ENCODE measurements around the gene SUPT4H1.

SUPT4H1 gene

DNA sequence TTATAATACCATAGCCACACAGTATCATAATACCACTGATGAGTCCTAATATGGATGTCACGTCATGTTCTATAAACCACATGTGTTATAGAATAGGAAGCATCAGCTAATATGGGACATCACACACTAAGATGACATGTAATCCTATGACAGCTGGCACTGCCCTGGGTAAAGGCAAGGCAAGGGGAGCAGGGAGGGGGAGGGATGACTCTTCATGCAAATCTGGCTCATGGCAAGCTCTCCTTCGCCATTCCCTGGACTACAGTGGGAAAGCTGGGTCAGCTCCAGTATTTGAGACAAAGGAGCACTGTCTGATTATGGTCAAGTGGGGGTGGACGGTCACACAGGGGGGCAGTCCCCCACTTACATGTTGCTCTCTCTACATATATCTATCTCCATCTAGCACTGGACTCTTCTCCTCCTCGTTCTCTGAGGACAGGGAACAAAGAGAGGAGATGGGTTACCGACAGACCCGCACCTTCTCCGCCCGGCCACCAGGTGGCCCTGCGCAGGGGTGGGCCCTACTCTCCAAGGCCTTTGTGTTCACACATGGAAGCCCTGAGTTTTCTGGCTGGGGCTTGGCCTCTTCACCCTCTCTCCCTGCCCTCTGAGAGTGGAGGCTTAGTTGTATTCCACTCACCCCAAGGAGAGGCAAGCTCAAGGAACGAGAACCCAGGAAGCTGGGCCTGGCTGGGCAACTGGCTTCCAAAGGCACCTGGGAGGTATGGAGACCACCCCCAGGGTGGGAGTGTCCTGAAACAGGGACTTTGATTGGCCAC is 47.8 kb downstream of the SUPT4H1 start:
- DNase-seq (ENCODE audit: low read depth): peak; percentile 7

DNA sequence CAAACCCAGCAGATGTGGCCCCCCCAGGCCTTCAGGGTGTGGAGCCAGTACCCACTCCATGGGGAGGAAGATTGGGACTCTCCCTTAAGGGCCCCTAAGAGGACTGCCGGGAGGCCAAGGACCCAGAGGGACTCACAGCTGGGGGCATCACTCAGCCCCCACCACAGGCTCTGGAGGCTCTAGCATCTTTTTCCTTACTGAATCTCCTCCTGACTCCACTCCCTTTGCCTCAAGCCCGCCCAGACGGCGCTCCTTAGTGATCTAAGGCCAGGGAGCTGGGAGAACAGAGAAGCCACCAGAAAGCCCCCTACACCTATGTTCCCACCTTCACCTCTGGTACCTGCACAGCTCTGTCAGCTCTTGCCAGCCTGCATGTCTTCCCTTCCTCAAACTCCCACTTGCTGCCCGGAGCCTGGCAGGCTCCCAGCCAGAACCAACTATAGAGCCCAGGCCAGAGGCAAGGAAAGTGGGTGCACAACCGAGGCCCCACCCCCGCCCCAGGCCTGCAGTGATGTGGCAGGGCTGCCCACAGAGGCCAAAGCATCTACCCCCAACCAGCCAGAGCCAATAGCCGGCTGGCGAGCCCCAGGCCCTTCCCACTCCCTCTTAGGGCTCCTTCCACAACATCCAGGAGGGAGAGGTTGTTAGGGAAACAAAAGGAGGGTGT is 48.9 kb downstream of the SUPT4H1 start:
- DNase-seq (ENCODE audit: low read depth): no peak

DNA sequence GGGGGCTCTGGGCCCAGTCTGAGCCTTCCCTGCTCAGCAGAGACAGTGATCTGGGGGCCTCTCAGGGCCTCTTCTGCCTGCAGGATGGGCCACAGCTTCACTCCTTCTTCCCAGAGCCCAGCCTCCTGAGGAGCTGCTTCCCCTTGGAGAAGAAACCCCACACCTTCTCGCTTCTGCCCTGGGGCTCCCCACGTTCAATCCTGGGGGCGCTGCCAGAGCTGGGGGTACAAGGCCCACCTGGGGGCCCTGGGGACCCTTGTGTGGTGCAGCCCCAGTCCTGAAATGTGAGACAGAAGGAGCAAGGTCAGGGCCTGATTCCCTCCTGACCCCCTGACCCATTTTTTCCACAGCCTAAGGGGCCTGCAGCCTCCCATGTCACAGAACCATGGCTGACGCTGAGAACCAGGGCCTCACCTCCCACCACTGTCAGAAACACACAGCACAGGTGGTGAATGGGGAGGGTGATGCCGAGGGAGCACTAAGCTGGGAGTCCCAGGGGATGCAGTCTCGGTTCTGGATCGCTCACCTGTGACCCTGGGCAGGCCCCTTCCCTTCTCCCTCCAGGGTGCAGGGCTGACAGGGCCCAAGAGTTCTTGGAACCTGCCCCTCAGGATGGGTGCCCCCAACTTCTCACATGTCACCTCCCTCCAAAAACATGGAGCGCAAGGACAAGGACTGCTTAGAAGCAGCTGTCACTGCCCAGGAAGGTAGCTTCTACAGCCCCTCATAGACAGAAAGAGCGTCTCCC is 49.7 kb downstream of the SUPT4H1 start:
- DNase-seq (ENCODE audit: low read depth): no peak

DNA sequence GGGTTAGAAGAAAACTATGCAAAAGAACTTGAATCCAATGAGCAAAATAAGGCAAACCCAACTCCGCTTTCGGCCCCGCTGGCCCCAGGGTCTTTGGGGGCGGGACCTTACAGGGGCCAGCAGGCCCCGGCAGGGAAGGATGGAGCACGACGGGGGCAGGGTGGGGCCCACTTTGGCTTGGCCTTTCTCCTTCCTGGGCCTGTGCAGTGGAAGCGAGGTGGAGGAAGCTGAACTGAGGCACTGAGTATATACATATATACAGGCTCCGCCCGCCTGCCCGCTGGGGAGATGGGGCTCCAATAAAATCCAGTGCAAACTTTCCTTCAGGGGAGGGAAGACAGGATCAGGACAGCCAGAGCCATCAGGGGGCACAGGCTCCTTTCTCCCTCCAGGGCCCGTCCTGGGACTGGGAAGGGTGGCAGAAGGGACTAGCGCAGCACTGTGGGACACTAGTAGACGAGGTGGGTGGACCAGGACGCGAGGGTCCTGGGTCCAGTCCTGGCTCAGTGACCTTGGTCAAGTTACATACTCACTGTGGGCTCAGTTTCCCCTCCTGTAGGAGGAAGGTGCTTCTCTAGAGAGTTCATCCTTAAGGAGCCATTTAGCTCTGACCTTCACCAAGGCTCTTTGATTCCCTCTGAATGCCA is 50.4 kb downstream of the SUPT4H1 start:
- DNase-seq (ENCODE audit: low read depth): no peak

DNA sequence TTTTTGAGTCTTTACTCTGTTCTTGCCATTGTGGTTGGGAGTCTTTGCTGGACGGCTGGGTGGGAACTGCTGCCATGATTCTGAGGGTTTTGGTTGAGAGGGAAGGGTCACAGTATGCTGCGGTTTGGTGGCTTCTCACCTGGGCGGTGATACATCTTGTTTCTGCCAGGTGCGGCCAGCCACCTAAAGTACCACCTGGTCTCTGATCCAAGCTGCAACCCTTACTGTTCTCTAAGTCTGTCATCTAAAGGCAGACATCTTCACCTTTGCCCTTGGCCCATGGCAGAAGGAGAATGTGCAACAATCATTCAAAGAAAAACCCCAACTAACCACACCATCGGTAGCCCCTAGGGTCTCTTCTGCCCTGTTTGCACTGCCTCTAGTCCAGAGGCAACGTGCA is 51.7 kb downstream of the SUPT4H1 start:
- DNase-seq (ENCODE audit: low read depth): no peak
